Stimulated activated naive CD4-positive, alpha-beta T cell (primary cell): ENCODE measurements around the gene CPLANE1.
"Not testable (repeated sequence)": the region's sequence is repeated elsewhere in the genome, so short reads cannot be mapped to it uniquely, and the experiment has no call there.

Experiments
- DNase-seq, 6 experiments: peaks; one replicate each; lab custom pipeline; 2025; lab: John Stamatoyannopoulos, UW

CPLANE1 gene

GRCh38 chr5:37248970-37249814 lies at the start of gene CPLANE1:
CPLANE1 (minus strand) TSS chr5:37249376; CDS start chr5:37247698, 1,678 bp downstream.
- peak; percentile 26 to 64 (median 41) for DNase-seq

- DNase-seq = not testable (repeated sequence)
Observed at GRCh38 chr5:37296313-37296712, 47.1 kb upstream of the CPLANE1 start.

- no peak for DNase-seq
Observed at GRCh38 chr5:37283214-37283820, 34.1 kb upstream of the CPLANE1 start.

GRCh38 chr5:37275511-37275910 lies 26.3 kb upstream of the CPLANE1 start:
- no peak for DNase-seq

GRCh38 chr5:37272511-37272910 lies 23.3 kb upstream of the CPLANE1 start:
- DNase-seq = no peak

GRCh38 chr5:37268100-37268499 lies 18.9 kb upstream of the CPLANE1 start:
- not testable (repeated sequence) for DNase-seq

GRCh38 chr5:37255774-37256358 lies 6.7 kb upstream of the CPLANE1 start:
- no peak for DNase-seq

GRCh38 chr5:37254581-37254980 lies 5.4 kb upstream of the CPLANE1 start:
- no peak for DNase-seq

- DNase-seq = no peak
Observed at GRCh38 chr5:37251665-37252064, 2.5 kb upstream of the CPLANE1 start.

- DNase-seq = no peak
Observed at GRCh38 chr5:37249815-37250164, 614 bp upstream of the CPLANE1 start.

- no peak for DNase-seq
Observed at GRCh38 chr5:37248421-37248969, 681 bp downstream of the CPLANE1 start.

- DNase-seq = no peak
Observed at GRCh38 chr5:37247496-37247895, 1.7 kb downstream of the CPLANE1 start.

GRCh38 chr5:37247036-37247435 lies 2.1 kb downstream of the CPLANE1 start:
- DNase-seq = no peak

GRCh38 chr5:37234288-37234687 lies 14.9 kb downstream of the CPLANE1 start:
- no peak for DNase-seq

GRCh38 chr5:37226377-37226776 lies 22.8 kb downstream of the CPLANE1 start:
- DNase-seq = no peak

- no peak for DNase-seq
Observed at GRCh38 chr5:37222181-37222580, 27.0 kb downstream of the CPLANE1 start.

- DNase-seq = not testable (repeated sequence)
Observed at GRCh38 chr5:37220426-37220825, 28.8 kb downstream of the CPLANE1 start.

GRCh38 chr5:37219384-37219783 lies 29.8 kb downstream of the CPLANE1 start:
- not testable (repeated sequence) for DNase-seq

- no peak for DNase-seq
Observed at GRCh38 chr5:37217976-37218375, 31.2 kb downstream of the CPLANE1 start.

- DNase-seq = no peak
Observed at GRCh38 chr5:37214550-37214949, 34.6 kb downstream of the CPLANE1 start.

- no peak for DNase-seq
Observed at GRCh38 chr5:37212096-37212495, 37.1 kb downstream of the CPLANE1 start.

- no peak for DNase-seq
Observed at GRCh38 chr5:37211661-37212060, 37.5 kb downstream of the CPLANE1 start.
